ENCODE data around the gene STK16. TPM values are rescaled to one million over a fixed set of nuclear protein-coding genes. Genes with fewer than 3 reads are reported as not detected.

Gene STK16
- total and polyA plus RNA-seq, 8 donors: 14.7 to 28.4 (median 17.1) TPM

- peaks cover 0 to 24% (median 0%) of the 10 kb centered on the region in 3 donors for H3K36me3 ChIP-seq
- TF ChIP-seq CTCF (IDR thresholded peaks at IDR 0.05): no peak
- intact Hi-C loops (cut with DNase I): no loop called here
- FAIRE-seq (no peak), DNase-seq (no peak), ATAC-seq (no peak)
- H3K27ac ChIP-seq: no peak overlapping the region
- WGBS, 2 donors: 75 to 83% methylated on average over 10 of the region's 10 CpGs
- no peak overlapping the region for H3K4me3 ChIP-seq
- no peaks in the 10 kb centered on the region for H3K27me3 ChIP-seq
- H3K9me3 ChIP-seq: no peaks in the 10 kb centered on the region
- no peaks in the 10 kb centered on the region for H3K4me1 ChIP-seq
These were observed 42.4 kb downstream of the STK16 start for GRCh38 chr2:219287580-219288265.

GRCh38 chr2:219289195-219289536, 43.9 kb downstream of the STK16 start:
- Histone ChIP-seq H3K27me3 (no peaks in the 10 kb centered on the region), H3K4me1 (no peaks in the 10 kb centered on the region), H3K27ac (no peak overlapping the region), H3K36me3 (peaks cover 0 to 16% (median 0%) of the 10 kb centered on the region in 3 donors), H3K9me3 (no peaks in the 10 kb centered on the region), H3K4me3 (no peak overlapping the region)
- WGBS, 2 donors: 70 to 74% methylated on average over 6 of the region's 6 CpGs
- no peak for TF ChIP-seq CTCF (IDR thresholded peaks at IDR 0.05)
- no peak for FAIRE-seq
- intact Hi-C loops (cut with DNase I): no loop called here
- DNase-seq: no peak
- ATAC-seq: no peak

GRCh38 chr2:219289537-219290361, 44.5 kb downstream of the STK16 start:
- 55 to 61% methylated on average over 16 of the region's 16 CpGs for WGBS, 2 donors

GRCh38 chr2:219290381-219291171, 45.3 kb downstream of the STK16 start:
- DNase-seq (no peak), FAIRE-seq (no peak), ATAC-seq (no peak)
- H3K27ac ChIP-seq: no peak overlapping the region
- no peaks in the 10 kb centered on the region for H3K9me3 ChIP-seq
- intact Hi-C loops (cut with DNase I): loop anchor here in 2 of 3 donors (5.0 to 10.0 kb wide), 2 partner anchors 118 to 236 kb away; partner anchors contain the start of gene SLC23A3 (in 1 of the 2)
- no peaks in the 10 kb centered on the region for H3K27me3 ChIP-seq
- peaks cover 0 to 2% (median 0%) of the 10 kb centered on the region in 3 donors for H3K36me3 ChIP-seq
- H3K4me1 ChIP-seq: no peaks in the 10 kb centered on the region
- no peak for TF ChIP-seq CTCF (IDR thresholded peaks at IDR 0.05)
- no peak overlapping the region for H3K4me3 ChIP-seq
- 76 to 78% methylated on average over 15 to 16 of the region's 16 CpGs for WGBS, 2 donors

More at GRCh38 chr2:219289537-219290361, 44.5 kb downstream of the STK16 start:
- peak in 3 of 4 donors; percentile 22 to 54 (median 31) for ATAC-seq
- Histone ChIP-seq H3K9me3 (no peaks in the 10 kb centered on the region), H3K4me3 (no peak overlapping the region), H3K36me3 (peaks cover 0 to 10% (median 0%) of the 10 kb centered on the region in 3 donors), H3K27ac (no peak overlapping the region), H3K27me3 (no peaks in the 10 kb centered on the region), H3K4me1 (no peaks in the 10 kb centered on the region)
- intact Hi-C loops (cut with DNase I): loop anchor here in 2 of 3 donors (5.0 to 10.0 kb wide), 2 partner anchors 117 to 235 kb away; partner anchors contain the start of gene SLC23A3 (in 1 of the 2)
- no peak for TF ChIP-seq CTCF (IDR thresholded peaks at IDR 0.05)
- DNase-seq: no peak
- no peak for FAIRE-seq

Data from pancreas (tissue), 10 donors.